WI38 (cell line): ENCODE data around the gene C10orf62.

Source experiments
- H3K4me3 ChIP-seq: 2 replicates; pipeline ENCODE4 v1.5.1; 2011; ENCODE audit warnings: low read depth, mild to moderate bottlenecking, control low read depth, low read length
- CTCF ChIP-seq: IDR thresholded peaks from 2 replicates; pipeline ENCODE4 v1.5.1; 2012; ENCODE audit warnings: low read depth, mild to moderate bottlenecking, control low read depth, low read length

C10orf62 gene

GRCh38 chr10:97589479-97589878, at the start of gene C10orf62:
Gene C10orf62 (plus strand): TSS chr10:97589721. CDS start chr10:97589898, 177 bp downstream.
- no peak for TF ChIP-seq CTCF
- H3K4me3 ChIP-seq: no peak within 1 kb of the TSS

GRCh38 chr10:97540669-97541500, 48.6 kb upstream of the C10orf62 start:
- H3K4me3 ChIP-seq: no peak overlapping the region
- no peak for TF ChIP-seq CTCF

GRCh38 chr10:97542169-97543024, 47.1 kb upstream of the C10orf62 start:
- no peak overlapping the region for H3K4me3 ChIP-seq
- TF ChIP-seq CTCF: no peak

- H3K4me3 ChIP-seq: no peak overlapping the region
- TF ChIP-seq CTCF: no peak
Observed at GRCh38 chr10:97543025-97543546, 46.4 kb upstream of the C10orf62 start.

- no peak for TF ChIP-seq CTCF
- no peak overlapping the region for H3K4me3 ChIP-seq
Observed at GRCh38 chr10:97546456-97547270, 42.9 kb upstream of the C10orf62 start.

GRCh38 chr10:97547271-97547600, 42.3 kb upstream of the C10orf62 start:
- H3K4me3 ChIP-seq: no peak overlapping the region
- TF ChIP-seq CTCF: no peak
